ENCODE results near the gene CATSPERE.

DNA sequence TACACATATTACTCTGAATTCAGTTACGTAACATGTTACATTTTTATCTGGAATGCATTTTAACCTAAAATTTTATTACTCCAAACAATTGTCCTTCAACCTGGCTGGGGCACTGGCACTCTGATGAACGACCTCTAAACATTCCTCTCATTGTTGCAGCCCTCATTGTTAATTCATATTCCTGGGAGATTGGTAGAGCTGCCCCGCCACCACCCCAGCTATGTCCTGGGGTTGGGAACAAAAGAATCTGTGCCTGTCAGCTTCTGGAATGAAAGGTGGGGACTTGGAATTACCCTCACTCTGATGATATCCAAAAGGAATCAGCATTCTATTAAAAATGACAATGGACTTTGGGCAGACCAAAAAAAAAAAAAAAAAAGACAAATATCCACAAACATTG, 153.8 kb downstream of the CATSPERE start:
- TF ChIP-seq ZNF384 (IDR thresholded peaks at IDR 0.05): no peak
- TF ChIP-seq, protein P1, sequence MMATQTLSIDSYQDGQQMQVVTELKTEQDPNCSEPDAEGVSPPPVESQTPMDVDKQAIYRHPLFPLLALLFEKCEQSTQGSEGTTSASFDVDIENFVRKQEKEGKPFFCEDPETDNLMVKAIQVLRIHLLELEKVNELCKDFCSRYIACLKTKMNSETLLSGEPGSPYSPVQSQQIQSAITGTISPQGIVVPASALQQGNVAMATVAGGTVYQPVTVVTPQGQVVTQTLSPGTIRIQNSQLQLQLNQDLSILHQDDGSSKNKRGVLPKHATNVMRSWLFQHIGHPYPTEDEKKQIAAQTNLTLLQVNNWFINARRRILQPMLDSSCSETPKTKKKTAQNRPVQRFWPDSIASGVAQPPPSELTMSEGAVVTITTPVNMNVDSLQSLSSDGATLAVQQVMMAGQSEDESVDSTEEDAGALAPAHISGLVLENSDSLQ (IDR thresholded peaks at IDR 0.05): no peak
- no peak for TF ChIP-seq SUZ12 (IDR thresholded peaks at IDR 0.05)
- TF ChIP-seq LEF1 (IDR thresholded peaks at IDR 0.05; ENCODE audit: borderline replicate concordance): no peak
- no peak for TF ChIP-seq ELF4 (IDR thresholded peaks at IDR 0.05)
- TF ChIP-seq BHLHE40 (IDR thresholded peaks at IDR 0.05; ENCODE audit: borderline replicate concordance): no peak
- no peak for TF ChIP-seq SP1 (IDR thresholded peaks at IDR 0.05)
- TF ChIP-seq FOXM1 (IDR thresholded peaks at IDR 0.05; ENCODE audit: borderline replicate concordance): no peak
- no peak for TF ChIP-seq TARDBP (IDR thresholded peaks at IDR 0.05)
- TF ChIP-seq HDGF (IDR thresholded peaks at IDR 0.05; ENCODE audit: borderline replicate concordance): no peak
- no peak for TF ChIP-seq FOXA1 (IDR thresholded peaks at IDR 0.05)

All from HEK293T (cell line).